GM21526 (cell line): ENCODE results near the gene NUMA1.

Experiments used
- ATAC-seq: cut with Tn5 transposase; IDR thresholded peaks from one replicate; pipeline ENCODE4 v1.9.1; 2021; ENCODE audit warnings: moderate library complexity; ENCODE audit not compliant: unreplicated experiment, low FRiP score

Gene NUMA1

GRCh38 chr11:72024069-72024754, 56.1 kb downstream of the NUMA1 start:
- ATAC-seq, result no peak

GRCh38 chr11:72023335-72023734, 57.0 kb downstream of the NUMA1 start:
- ATAC-seq, result no peak

GRCh38 chr11:72018171-72018570, 62.2 kb downstream of the NUMA1 start:
- no peak for ATAC-seq

GRCh38 chr11:72015511-72016061, 64.8 kb downstream of the NUMA1 start:
- no peak for ATAC-seq

GRCh38 chr11:72014761-72015320, 65.5 kb downstream of the NUMA1 start:
- ATAC-seq, result no peak

DNA sequence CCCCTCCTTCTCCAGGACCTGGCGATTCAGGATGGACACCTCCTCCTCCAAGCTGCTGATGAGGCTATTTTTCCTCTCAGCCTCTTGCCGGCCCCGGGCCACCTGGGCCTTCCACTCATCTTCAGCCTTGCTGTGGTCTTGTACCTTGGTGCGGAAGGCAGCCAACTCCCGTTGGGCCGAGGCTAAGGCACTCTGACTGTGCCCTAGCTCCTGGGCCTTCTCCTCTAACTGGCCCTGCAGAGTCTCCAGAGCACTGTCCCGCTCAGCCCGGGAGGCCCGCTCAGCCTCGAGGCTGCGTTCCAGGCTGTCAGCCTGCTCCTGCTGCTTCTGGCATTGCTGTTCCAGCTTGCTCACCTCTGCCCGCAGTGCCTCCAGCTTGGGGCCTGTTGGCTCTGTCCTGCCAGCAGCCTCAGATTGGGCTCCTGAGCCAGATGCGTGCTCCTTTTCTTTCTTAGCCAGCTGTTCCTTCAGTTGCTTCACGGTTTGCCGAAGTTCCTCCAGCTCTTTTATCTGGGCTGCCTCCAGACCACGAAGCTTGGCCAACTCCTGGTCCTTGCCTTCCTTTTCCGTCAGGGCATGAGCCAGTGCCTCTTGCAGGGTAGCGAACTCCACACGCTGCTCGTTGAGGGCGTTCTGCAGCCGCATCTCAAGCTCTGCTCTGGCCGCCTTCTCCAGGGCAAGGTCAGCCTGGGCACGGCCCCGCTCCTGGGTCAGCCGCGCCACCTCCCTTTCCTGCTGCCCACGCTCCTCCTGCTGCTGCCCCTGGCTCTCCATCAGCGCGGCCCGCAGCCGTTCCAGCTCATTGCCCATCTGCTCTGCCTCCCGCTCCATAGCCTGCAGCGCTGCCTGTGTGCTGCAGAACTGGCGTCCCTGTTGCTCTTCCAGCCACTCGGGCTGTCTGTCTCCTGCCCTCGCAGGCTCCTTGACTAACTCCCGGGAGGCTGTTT, 66.3 kb downstream of the NUMA1 start:
- no peak for ATAC-seq

GRCh38 chr11:72012897-72013721, 67.2 kb downstream of the NUMA1 start:
- ATAC-seq, result no peak

GRCh38 chr11:72012091-72012630, 68.2 kb downstream of the NUMA1 start:
- ATAC-seq, result no peak

DNA sequence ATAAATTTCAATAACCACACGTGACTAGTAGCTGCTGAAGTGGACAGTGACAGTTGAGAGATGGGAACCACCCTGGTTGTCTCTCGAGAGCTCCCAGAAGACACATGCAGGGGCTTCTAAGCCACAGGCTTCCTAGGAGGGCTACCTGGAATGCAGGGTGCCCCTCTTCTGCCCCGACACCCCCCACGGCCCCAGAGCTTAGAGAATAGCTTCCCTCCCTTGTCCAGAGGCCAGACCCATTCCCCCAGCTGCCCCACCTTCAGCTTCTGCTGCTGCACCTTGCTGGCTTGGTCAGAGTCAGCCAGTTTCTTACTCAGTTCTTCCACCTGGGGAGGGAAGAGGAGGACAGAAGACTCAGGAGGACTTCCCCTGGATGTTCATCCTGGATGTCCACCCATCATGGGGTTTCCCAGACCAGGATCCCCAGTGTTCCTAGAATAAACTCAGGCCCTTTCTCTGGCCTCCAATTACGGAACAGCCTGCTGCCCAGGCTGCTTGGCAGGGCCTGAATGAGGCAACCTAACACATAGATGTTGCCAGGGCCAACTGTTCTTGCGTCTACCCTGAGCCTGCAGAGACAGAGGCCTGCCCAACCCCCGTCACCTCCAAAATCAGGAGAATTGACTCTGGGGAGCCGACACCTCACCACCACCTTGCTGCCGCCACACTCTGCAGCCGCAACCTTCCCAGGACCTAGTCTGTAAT, 69.7 kb downstream of the NUMA1 start:
- ATAC-seq, result no peak

DNA sequence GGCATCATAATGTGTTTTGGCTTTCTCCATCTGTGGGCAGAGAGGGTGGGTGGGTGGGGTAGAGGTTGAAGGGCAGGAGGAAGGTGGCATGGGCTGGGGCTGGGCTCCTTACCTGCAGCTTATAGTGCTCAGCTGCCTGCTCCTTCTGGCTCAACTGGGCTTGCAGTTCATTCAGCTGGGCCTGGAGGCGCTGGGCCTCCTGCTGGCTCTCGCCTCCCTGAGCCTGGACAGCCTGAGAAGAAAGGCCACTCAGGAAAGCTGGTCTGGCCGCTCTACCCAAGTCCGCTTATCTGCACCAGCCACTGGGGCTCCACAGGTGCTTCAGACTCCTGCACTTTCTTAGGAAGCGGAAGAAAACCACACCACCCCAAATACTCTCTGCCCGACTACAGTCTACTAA, 71.2 kb downstream of the NUMA1 start:
- ATAC-seq, result no peak

- no peak for ATAC-seq
These were observed 71.6 kb downstream of the NUMA1 start for GRCh38 chr11:72008728-72009127.

GRCh38 chr11:72007587-72007986, 72.8 kb downstream of the NUMA1 start:
- no peak for ATAC-seq

DNA sequence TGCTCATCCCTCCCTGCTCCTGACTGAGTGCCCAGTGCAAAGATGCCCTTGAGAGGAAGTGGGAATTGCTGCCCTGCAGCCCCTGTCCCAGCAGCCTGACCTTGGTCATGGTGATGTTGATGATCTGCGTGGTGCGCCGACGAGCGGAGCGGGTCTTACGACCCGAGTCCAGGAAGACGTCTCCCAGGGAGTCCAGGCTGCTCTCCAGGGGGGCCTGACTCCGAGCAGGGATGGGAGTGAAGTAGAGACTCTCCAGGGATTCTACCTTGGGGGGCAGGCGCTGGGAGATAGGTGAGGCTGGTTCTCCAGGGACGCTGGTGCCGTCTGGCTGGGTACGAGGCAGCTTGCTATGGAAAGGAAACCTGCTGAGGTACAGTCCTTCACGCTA, 73.3 kb downstream of the NUMA1 start:
- ATAC-seq, result no peak

DNA sequence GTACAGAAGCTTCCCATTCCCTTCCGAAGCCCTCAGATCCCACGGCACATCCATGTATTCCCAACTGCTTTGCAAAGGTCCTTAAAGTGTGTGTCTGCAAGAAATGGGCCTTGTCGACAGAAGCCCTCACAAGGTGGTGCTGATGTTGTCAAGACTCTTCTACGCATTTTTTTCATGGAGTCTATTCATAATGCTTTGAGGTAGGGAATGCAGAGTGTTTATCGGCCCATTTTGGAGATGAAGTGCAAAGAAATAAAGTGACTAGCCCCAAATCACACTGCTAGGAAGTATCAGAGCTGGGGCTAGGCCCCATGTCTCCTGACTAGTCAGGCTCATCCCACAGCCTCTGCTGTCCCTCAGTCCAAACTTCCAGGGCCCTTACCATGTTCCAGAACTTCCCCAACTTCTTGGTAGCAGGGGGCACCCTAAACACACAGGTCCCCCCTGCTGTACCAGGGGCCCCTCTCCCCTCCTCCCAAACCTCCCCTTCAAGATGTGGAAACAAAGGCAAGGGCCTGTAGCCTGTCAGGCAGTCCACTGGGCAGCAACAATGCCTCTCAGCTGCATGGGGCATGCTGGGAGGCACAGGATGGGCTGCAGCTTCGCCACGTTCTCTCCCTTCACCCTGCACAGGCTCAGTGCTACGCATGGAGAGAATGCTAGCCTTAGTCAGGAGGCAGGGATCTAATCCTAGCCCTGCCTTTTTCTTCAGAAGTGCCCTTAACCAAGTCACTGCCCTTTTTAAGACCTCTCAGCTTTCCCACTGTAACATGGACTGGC, 73.8 kb downstream of the NUMA1 start:
- ATAC-seq, result no peak

DNA sequence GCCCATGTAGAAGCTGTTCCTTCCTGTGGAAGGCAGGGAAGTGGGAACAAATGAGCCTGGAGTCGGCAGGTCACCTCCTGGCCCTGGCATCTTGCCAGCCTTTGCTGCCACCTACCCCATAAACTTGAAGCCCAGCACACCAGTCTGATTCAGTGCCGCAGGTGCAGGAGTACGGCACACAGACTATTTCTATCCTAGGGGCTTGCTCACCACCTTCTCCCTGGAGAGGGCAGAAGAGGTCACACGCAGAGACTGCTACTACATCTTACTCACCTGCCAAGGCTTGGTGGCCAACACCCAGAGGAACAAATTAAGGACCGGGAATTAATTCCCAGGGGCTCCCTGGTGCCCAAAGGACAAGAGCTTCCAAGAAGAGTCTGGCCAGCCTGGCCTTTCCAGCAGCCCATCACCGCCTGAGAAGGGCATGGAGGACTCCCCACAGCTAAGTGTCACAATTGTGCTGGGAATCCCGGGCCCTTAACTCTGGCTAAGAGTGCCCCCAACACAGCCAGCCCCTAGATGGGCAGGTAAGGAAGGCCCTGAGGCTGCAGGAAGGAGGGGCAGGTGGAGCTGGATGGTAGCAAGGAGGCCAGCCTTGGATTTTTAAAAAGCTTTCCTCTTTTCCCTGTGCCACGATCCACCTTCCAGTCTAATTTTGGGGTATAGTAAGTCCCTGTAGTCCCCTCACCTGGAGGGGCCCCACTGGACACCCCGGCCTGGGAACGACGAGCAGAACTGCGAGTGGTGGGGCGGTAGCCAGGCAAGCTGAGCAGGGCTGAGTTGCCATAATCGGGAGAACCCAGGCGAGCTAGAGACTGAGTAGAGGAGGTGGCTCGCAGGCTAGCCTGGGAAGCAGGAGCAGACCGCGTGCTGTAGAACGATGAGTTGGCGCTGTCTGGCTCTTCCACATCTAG, 74.7 kb downstream of the NUMA1 start:
- no peak for ATAC-seq

DNA sequence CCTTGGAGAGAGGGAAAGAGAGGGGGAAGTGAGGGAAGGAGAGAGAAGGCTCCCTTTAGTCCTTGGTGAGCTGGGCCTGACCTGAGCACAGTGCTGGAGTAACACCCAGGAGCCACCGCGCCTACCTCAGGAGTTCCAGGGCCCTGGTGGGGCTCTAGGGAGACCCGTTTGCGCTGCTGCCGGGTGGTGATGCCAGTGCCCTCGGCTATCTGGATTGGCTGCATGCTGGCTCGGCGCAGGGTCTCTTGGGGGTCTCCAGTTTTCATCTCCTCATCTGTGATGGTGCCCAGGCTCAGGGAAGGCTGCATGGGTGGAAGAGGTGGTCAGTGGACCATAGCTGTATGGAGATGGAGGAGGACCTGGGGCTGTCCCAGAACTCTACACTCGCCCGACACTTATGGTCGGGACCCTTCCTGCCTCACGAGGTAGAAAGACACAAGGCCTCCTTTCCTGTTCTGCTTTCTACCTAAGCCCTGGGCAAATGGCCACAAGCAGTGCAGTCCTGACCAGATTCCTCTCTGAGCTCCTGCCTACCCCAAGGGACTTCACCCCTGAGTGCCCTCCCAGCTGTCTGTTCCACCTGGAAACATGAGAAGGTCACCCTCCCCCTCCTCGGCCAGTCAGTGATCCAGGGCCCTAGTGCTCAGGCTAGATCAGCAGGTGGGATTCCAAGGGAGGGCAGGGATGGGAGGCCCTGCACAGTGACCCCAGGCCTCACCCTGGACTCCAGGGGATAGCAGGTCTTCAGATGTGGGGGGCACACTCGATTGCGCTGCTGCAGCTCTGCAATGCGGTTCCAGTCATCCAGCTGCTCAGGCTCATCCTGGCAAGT, 75.6 kb downstream of the NUMA1 start:
- no peak for ATAC-seq

GRCh38 chr11:72003776-72004171, 76.6 kb downstream of the NUMA1 start:
- no peak for ATAC-seq
